H4 (cell line): ENCODE measurements around the gene MIB2. TPM values are rescaled to one million over a fixed set of nuclear protein-coding genes. Genes with fewer than 3 reads are reported as not detected.

ENCODE experiments used
- DNase-seq: peaks from one replicate; pipeline ENCODE4 v3.0.0-alpha.2; 2015; ENCODE audit warnings: low spot score
- total RNA-seq: library from RNA; depleted of rRNA; stranded (reverse); fragments of >200 nt; shearing (Covaris generic); gene quantifications from 2 replicates; pipeline ENCODE4 v1.2.3, GENCODE V29; 2014

MIB2 gene
- total RNA-seq, 1 experiment from 2014 or later, result 11.8 TPM

DNA sequence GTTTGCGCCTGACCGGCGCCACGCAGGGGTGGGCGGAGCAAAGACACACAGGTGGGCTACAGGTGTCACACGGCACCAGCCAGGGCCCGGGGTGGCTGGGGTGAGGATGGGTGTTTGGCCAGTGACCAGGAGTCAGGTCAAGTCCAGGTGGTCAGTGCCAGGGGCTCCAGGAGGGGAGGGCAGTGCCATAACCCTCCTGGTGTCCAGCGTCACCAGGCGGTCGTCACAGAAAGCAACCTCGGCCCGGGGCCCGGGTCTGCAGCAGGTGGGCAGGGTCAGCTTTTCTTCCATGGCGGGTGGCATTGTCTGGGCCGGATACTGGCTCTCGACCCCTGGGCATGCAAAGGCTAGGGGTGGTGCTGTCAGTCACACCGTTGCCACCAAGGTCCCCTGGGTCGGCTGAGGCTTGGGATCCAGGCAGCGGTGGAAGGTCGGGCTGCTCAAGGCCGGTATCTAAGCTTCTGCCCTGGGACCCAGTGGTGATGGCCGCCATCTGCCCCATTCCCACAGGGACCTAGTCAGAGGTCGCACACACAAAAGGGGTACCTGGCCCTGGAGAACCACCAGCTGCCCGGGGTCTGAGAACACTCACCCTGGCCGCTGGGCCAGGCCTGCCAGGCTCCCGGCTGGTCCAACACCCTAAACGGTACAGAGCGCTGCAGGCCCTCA is 17.1 kb upstream of the MIB2 start:
- DNase-seq, result no peak

DNA sequence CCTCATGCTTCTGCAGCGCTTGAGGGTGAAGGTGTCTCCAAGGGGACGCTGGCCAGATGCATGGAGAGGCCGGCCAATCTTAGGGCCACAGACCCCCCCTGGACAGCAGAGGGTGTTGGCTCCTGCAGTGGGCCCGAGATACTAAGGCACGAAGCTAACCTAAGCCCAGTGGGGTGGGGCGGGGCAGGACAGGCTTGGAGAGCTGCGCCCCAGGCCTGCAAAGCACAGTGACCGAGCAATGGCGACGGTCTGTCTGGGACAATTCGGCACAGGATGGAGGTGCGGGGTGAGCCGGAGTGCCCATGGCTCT is 16.6 kb upstream of the MIB2 start:
- no peak for DNase-seq

DNA sequence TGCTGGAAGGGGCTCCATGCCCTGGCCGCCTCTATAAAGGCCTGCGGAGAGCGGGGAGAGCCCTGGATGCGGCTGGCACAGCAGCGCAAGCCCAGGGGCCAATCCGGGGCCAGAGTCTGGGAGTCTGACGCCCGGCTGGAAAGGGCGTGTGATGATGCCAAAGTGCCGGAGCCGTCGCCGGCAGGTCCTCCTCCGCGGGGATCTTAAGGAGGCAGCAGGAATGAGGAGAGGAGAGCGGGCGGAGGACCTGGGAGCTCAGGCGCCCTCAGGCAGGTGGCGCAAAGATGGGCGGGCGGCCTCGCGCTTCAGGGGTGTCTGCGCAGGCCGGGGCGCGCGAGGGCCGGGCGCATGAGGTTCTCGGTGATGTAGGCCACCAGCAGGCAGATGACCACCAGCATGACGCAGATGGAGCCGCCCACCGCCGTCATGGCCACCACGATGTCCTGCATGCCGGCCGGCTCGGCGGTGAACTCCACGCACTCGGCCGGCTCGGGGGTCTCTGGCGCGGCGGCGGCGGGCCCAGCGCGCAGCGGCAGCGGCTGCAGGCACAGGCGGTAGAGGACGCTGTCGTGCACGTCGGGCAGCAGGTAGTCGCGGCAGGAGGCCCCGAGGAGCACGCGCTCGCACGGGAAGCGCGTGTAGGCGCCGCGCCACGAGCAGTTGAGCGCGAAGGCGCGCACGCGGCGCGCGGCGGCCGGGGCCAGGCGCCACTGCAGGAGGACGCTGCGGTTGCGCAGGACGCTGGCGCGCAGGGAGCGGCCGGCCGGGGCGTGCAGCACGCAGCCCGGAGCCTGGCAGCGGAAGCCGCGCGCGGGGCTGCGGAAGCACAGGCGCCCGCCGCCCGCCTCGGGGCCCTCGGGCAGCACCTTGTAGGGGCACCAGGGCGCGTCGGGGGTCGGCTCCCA is 16.0 kb upstream of the MIB2 start:
- no peak for DNase-seq

DNA sequence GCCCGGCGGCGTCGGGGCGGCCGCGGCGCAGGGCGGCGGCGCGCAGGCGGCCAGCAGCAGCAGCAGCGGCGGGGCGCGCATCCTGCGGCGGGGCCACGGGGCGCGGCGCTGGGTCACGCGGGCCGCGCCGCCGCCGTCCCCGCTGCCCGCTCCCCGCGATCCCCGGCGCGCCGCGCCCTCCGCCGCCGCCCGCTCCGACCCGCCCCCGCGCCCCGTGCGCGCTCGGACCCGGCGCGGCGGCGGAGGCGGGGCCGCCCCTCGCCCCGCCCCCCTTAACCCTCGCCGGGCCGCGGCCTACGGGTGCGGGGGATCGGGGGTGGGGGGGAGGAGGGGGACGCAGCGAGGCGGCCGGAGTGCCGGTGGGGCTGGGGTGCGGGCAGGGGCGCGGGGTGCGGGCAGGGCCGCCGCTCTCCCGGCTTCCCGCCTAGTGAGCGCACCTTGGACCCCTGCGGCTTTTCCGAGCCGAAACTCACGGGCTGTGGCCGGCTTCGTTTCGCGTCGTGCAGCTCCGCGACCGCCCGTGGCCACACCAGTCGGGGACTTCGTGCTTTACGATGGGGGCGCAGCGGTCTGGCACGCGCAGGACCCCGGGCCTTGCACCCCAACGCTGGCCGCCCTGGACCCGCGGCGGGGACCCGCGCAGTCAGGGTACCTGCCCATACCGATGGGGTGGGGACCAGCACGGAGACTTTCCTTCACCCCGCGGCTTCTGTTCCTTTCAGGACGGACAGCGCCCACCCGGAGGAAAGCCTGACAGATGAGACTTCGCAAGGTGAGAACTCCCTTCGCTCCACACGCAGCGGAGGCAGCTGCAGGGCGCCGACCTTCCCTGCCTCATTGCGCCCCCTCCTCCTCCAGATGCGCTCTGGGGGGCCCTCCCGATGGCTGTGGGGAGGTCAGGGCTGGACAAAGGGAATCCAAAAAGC is 15.1 kb upstream of the MIB2 start, which contains the start of gene FNDC10:
Gene FNDC10, minus strand, starts transcription at position 201 of the 926 bp plus-strand sequence. Its CDS starts 120 bp downstream, at position 81.
- DNase-seq, result no peak

DNA sequence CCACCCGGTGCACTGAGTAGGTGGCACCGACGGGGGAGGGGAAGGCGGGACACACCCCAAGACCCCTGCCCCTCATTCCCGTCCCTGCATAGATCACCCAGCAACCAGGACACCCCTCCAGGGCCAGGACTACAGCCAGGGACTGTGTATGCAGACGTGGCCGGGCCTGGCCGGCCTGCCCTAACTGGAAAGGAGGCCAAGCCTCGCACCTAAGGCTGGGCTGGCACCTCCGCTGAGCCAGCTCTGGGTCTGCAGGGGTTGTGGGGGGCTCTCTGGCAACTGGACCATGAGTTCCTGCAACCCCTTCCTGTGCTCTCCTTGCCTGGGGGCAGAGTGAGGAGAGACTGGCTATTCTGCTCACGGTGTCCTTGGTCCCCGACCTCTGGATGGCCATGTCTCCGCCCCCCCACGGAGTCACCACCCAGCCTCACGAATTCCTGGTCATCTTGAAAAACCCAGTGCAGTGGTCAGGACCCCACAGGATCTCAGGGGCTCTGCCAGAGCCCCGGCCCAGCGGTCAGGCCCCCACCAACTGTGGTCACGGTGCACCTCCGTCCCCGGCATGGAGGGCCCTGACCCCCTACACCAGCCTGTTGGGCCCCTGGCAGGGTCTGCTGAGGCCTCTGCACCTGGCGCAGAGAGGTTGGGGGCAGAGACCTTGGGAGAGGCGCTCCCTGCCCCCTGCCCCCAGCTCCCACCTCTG is 14.3 kb upstream of the MIB2 start:
- DNase-seq, result no peak

DNA sequence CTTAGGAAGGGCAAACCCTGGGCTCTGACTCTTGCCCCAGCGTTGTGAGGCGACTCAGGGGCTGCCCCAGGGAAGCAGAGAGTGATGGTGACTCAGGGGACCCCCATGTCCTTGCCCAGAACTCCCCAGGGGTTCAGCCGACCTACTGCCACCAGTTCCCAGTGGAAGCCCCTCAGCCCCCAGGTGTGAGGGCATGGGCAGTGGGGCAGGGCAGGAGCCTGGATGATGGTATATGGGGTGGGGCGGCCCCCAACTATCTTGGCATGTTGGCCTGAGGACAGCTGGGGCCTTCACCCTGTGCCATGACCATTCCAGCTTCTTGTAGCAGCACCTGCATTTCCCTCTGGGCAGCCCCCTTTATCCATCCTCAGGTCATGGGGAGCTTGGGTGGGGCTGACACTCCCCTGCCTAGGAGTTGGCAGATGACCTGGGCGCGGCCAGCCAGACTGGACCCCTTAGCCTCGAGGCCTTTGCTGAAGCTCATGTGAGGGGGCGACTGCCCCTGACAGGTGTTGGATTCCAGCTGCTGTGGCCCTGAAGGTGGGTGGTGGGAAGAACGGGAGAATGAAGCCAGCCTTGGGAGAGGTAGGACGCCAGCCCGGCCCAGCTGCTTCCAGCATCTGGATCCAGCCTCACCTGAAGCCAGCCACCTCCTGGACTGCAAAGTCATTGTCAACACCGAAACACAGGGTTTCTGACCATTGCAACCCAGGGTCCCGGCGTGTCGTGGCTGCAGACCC is 13.6 kb upstream of the MIB2 start:
- no peak for DNase-seq

DNA sequence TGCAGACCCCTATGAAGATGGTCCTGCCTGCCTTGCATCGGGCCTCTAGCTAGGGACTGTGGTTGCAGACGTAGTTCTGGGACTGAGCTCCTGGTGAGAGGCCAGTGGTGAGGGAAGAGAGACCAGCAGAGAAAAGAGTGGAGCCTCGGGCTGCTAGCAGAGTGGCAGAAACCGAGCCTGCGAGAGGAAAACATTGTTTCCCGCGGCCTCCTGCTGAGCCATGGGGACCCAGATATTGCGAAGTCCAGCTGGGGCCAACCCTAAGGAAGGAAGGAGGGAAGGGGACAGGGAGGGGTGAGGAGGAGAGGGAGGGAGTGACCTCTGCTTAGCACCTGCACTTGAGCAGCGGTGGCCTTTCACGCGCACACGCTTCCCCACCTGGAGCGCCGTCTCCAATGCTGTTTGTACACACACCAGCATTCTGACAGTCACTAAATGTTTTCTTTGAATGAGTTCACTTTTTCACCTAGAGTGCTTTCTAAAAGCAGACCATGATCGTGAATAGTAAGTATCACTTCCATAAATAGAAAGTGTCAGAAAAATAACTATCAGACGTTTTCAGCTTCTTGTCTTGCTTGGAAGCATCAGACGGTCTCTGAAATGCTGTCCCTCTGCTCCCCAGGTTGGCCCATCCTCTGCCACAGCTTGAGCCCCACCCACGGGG is 12.9 kb upstream of the MIB2 start:
- DNase-seq, result no peak

DNA sequence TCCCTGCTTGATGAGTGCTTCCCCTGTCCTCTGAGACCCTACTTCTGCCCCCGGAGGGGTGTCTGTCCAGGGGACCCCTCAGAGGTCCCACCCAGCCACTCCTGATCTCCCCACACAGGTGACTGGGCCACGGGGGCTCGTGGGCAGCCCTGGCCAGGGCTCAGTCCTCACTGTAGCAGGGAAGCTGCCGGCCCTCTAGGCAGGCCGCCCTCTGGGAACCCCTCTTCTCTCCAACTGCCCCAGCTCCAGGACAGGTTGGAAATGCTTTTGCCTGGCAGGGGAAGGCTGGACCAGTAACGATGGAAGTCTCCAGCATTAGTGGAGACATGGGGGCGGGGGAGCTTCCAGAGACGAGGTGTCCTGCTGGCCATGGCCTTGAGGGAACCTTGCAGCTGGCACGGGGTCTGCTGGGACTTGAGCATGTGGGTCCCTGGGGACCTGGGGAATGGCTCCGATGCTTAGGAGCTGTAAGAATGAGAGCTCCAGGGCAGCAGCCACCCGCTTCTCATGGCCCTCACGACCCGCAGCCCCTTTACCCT is 12.3 kb upstream of the MIB2 start:
- DNase-seq, result no peak

DNA sequence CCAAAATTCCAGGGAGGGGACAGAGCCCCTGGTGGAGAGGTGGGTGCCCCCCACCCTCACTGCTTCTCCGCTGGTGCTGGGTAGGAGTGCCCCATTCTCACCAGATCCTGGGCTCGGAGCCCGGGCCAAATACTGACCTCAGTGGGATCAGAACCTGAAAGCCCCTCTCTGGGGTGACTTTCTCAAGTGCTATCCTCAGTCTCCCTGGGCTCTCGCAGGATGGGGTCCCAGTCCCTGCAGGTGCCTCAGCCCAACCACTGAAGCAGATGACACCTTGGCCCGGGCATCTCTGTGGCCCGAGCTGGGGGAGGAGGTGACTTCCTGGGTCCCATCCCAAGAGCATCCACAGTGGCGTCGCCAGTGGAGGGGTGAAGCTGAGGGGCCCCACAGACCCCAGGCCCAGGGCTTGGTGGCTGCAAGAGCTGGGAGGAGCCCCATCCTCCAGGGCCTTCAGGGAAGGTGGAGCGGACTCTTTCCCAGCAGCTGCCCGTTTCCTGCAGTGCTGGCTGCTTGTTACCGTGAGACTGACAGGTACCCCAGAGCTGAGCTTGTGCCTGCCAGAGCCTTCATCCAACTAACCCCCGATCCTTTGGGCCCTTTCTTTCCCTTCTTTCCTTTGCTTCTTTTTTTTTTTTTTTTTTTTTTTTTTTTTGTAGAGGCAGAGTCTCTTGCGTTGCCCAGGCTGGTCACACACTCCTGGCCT is 11.5 kb upstream of the MIB2 start:
- no peak for DNase-seq

DNA sequence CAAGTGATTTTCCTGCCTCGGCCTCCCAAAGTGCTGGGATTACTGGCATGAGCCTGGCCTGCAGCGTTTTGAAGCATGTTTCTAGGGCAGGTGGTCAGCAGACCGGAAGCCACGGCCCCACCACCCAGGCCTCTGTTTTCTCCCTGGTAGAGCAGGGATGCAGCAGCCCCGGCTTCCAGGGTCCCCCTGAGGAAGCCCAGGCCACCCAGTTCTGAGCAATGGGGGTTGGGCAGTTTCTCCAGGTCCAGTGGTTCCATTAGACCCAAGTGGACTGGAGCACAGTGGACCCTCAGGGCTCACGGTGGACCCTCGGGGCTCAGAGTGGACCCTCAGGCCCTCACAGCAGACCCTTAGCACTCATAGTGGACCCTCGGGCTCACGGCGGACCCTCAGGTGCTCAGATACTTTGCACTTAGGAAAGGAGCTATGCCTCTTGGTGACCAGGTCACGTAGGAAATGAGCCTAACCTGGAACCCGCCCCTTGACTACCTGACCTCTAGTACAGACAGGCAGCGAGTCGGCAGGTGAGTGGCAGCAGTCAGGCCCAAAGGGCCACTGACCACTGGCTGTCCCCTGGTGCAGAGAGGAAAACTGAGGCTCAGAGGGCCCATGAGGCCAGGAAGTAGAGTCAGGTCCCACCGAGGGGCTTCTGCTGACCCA is 10.8 kb upstream of the MIB2 start:
- DNase-seq, result no peak

DNA sequence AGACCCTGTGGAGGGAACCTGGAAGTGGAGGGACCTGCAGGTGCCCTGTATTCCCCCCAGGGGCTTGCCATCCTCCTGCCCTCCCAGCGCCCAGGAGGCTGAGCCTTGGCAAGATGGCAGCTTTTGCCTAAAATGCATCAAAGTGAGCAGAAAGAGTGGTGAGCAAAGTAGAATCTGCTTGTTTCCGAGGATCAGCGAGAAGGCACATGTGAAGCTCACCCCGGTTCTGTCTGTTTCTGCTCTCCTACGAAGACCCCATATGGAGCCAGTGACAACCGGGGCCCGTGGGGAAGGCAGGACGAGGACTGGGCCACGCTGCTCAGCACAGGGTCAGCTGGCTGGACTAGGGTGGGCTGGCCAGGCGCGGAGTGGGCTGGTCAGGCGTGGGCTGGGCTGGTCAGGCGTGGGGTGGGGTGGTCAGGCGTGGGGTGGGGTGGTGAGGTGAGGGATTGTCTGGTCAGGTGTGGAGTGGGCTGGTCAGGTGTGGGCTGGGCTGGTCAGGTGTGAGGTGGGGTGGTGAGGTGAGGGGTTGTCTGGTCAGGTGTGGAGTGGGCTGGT is 10.2 kb upstream of the MIB2 start:
- no peak for DNase-seq

DNA sequence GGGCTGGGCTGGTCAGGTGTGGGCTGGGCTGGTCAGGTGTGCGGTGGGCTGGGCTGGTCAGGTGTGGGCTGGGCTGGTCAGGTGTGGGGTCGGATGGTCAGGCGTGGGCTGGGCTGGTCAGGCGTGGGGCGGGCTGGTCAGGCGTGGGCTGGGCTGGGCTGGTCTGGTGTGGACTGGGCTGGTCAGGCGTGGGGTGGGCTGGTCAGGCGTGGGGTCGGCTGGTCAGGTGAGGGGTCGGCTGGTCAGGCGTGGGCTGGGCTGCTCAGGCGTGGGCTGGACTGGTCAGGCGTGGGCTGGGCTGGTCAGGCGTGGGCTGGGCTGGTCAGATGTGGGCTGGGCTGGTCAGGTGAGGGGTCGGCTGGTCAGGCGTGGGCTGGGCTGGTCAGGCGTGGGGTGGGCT is 9.6 kb upstream of the MIB2 start:
- DNase-seq, result no peak

DNA sequence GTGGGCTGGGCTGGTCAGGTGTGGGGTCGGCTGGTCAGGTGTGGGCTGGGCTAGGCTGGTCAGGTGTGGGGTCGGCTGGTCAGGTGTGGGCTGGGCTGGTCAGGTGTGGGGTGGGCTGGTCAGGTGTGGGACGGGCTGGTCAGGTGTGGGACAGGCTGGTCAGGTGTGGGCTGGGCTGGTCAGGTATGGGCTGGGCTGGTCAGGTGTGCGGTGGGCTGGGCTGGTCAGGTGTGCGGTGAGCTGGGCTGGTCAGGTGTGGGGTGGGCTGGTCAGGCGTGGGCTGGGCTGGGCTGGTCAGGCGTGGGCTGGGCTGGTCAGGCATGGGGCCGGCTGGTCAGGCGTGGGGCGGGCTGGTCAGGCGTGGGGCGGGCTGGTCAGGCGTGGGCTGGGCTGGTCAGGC is 9.1 kb upstream of the MIB2 start:
- no peak for DNase-seq

DNA sequence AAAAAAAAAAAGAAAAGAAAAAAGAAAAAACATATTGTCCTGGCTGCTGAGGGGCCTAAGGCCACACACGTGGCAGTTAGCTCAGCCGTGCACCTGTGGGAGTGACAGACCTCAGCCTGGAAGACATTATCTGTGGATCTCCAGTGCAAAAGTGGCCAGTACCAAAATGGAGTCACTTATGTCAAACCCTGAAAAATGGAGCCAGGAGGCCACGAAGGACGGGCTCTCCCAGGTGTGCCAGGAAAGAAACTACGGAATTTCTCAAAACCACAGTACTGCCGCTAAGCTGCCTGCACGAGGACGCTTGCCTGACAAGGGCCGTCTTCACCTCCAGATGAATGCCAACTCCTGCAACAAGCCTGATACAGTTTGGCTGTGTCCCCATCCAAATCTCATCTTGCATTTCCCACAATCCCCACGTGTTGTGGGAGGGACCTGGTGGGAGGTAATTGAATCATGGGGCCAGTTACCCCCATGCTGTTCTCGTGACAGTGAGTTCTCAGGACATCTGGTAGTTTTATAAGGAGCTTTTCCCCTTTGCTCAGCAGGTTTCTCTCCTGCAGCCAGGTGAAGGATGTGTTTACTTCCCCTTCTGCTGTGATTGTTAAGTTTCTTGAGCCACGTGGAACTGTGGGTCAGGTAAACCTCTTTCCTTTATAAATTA is 5.3 kb upstream of the MIB2 start:
- DNase-seq, result no peak

DNA sequence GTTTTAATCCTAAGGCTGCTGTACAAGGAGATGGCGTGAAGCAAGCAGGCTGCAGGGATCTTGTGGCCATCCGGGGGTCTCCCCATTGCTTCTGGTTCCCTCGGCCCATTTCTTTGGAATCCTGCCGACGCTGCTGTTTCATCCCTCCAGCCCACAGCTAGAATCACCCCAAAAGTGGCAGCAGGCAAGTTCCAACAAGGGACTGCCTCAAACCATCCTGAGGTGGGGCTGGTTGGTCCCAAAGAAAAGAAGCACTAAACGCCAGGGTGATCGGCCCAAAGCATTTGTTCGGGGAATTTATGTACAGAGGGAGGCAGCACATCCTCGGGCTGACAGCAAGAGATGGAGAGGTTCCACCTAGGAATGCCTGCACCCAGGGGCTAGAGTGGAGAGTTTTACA is 4.5 kb upstream of the MIB2 start:
- no peak for DNase-seq

DNA sequence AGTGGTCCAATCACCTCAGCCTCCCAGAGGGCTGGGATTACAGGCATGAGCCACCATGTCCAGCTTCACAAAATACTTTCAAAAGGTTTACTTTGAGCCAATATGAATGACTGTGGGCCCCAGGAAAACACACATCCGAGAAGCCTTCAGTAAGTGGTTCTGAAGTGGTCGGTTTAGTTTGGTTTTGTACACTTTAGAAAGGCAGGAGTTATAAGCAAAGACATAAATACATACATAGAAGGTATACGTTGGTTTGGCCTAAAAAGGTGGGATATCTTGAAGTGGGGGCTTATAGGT is 3.2 kb upstream of the MIB2 start:
- DNase-seq, result no peak

DNA sequence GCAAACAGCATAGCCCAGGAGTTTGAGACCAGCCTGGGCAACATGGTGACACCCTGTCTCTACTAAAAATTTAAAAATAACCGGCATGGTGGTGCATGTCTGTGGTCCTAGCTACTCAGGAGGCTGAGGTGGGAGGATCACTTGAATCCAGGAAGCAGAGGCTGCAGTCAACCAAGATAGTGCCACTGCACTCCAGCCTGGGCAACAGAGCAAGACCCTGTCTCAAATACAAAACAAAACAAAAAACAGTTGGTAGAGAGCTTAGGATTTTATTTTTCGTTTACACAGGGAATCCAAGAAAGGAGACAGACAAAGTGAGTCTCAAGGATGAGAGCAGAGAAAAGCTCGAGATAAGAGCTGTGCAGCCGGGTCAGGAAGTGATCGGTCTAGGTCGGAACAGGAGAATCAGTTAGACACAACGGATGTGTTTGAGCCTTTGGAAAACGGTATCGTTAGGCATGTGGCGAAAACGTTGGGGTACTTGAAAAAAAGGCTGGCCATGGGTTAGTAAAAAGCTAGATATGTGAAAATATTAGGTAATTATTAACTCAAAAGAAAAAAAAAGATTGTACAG is 1.7 kb upstream of the MIB2 start:
- no peak for DNase-seq
